ENCODE data around the gene CADPS.

DNA sequence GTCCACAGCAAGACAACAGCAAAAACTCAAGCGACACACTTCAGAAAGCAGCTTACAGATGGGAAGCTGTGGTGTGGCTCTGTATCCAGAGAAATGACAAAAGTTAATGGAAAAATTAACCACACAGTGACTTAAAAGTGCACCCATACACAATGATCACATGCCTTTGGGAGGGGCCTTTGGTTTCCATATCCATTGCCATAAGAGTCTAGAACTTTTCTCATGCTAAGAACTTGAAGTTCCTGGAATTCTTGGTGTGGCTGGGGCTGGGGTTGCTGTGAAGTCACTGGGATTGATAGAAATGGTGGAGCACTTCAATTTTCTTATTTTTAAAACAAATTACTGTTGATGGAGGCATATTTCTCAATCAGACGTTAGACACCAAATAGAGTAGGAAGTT is 393.3 kb downstream of the CADPS start:
- TF ChIP-seq CTCF (IDR thresholded peaks at IDR 0.05) (no peak), POLR2A (IDR thresholded peaks at IDR 0.05) (no peak)
